ENCODE measurements around the gene MAPKAP1.

DNA sequence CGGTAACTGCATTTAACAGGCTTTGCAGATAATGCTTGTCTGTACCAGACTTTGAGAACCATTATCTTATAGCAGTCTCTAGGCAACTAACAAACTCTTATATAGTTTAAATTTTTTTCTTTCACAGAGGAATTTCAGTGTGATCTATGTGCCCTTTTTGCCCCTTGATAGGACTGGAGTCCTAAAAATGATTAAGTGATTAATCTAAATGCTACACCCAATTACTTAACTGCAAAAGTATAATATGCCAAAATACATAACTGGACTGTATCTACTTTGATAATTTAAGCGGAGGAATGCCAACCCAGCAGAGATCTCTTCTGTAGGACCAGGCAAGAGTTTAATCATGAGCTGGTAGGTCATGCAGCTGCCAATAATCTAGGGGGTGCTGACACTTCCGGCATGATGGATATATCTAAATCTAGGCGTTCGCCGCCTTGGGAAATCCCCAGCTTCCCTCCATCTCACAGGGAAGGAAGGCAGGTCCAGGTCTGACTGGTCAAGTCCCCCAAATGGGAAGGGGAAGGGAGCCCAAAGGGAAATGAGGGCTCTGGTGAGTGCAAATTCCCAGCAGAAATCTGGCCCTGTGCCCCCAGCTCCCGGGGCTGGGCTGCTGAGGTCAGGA lies 239.8 kb downstream of the MAPKAP1 start:
- TF ChIP-seq, protein P1, sequence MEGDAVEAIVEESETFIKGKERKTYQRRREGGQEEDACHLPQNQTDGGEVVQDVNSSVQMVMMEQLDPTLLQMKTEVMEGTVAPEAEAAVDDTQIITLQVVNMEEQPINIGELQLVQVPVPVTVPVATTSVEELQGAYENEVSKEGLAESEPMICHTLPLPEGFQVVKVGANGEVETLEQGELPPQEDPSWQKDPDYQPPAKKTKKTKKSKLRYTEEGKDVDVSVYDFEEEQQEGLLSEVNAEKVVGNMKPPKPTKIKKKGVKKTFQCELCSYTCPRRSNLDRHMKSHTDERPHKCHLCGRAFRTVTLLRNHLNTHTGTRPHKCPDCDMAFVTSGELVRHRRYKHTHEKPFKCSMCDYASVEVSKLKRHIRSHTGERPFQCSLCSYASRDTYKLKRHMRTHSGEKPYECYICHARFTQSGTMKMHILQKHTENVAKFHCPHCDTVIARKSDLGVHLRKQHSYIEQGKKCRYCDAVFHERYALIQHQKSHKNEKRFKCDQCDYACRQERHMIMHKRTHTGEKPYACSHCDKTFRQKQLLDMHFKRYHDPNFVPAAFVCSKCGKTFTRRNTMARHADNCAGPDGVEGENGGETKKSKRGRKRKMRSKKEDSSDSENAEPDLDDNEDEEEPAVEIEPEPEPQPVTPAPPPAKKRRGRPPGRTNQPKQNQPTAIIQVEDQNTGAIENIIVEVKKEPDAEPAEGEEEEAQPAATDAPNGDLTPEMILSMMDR (IDR thresholded peaks at IDR 0.05): no peak
- no peak for TF ChIP-seq ZFX (IDR thresholded peaks at IDR 0.05; ENCODE audit: borderline replicate concordance)

Measured in 22Rv1 (cell line).